ENCODE data around the gene TOR1AIP2. TPM values are rescaled to one million over a fixed set of nuclear protein-coding genes. Genes with fewer than 3 reads are reported as not detected.
"Not testable (repeated sequence)": the region's sequence is repeated elsewhere in the genome, so short reads cannot be mapped to it uniquely, and the experiment has no call there.

TOR1AIP2 gene
- total RNA-seq, 2 donors from 2014 or later, result 70.9 to 78.3 TPM

- Histone ChIP-seq H3K27me3 (ENCODE audit: control insufficient read depth, insufficient read depth, low read length, poor library complexity, severe bottlenecking) (peaks cover 4% of the 10 kb centered on the region), H3K4me1 (ENCODE audit: control insufficient read depth, insufficient read depth, low read length) (no peaks in the 10 kb centered on the region), H3K27ac (ENCODE audit: low read depth, low read length) (no peak overlapping the region), H3K36me3 (ENCODE audit: control insufficient read depth, insufficient read depth, low read length) (no peaks in the 10 kb centered on the region), H3K9ac (ENCODE audit: extremely low read depth, low read length, poor library complexity, severe bottlenecking) (no peak overlapping the region), H3K4me3 (ENCODE audit: low read length) (no peak overlapping the region), H3K9me3 (ENCODE audit: control insufficient read depth, low read length) (no peaks in the 10 kb centered on the region)
- Mint-ChIP-seq H3K36me3 (ENCODE audit: low read depth) (no peaks in the 10 kb centered on the region), H3K9me3 (no peaks in the 10 kb centered on the region), H3K4me3 (no peak overlapping the region), H3K27ac (no peak overlapping the region), H3K4me1 (peaks cover 3% of the 10 kb centered on the region), H3K27me3 (ENCODE audit: insufficient read depth) (peaks cover 9% of the 10 kb centered on the region)
- DNase-seq, result no peak
- TF ChIP-seq, protein P1, sequence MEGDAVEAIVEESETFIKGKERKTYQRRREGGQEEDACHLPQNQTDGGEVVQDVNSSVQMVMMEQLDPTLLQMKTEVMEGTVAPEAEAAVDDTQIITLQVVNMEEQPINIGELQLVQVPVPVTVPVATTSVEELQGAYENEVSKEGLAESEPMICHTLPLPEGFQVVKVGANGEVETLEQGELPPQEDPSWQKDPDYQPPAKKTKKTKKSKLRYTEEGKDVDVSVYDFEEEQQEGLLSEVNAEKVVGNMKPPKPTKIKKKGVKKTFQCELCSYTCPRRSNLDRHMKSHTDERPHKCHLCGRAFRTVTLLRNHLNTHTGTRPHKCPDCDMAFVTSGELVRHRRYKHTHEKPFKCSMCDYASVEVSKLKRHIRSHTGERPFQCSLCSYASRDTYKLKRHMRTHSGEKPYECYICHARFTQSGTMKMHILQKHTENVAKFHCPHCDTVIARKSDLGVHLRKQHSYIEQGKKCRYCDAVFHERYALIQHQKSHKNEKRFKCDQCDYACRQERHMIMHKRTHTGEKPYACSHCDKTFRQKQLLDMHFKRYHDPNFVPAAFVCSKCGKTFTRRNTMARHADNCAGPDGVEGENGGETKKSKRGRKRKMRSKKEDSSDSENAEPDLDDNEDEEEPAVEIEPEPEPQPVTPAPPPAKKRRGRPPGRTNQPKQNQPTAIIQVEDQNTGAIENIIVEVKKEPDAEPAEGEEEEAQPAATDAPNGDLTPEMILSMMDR (conservative IDR thresholded peaks at IDR 0.05), result no peak
- WGBS, 2 experiments (ENCODE audit: insufficient coverage in 1 of 2, insufficient read length in 1 of 2), result 79 to 95% methylated on average over 3 of the region's 4 CpGs
Observed at GRCh38 chr1:179806333-179806732, 71.3 kb downstream of the TOR1AIP2 start.

DNA sequence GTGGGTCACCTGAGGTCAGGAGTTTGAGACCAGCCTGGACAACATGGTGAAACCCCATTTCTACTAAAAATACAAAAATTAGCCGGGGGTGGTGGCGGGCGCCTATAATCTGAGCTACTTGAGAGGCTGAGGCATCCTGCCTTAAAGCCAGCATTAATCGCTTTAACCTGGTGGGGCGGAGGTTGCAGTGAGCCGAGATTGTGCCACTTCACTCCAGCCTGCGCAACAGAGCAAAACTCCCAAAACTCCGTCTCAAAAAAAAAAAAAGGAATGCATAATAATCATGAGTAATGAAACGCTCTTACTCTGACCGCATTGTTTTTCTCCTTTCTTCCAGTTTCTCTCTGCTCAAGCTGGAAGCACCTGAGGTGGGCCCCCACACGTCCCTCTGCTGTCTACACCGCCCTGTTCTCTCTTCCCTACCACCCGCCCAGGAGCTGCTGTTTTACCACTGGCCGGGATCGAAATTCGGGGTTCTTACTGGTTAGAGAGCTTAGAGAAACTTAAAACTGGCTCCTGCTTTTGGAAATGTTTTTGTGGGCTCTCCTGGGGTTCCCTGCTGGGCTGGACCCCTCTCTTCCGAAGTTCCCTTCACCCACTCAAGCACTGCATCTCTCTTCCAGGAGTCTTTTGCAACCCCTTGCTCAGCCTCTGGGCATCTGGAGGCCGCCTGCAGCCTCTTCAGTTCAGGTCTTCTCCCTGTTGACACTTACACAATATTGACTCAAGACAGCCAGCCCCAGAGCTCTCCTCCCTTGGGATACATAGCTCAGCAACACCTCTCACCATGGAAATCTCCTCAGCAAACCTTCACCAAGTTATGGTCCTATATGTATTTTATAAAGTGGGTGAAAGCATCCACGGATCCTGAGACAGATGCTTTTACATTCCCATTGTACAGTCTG, 72.1 kb downstream of the TOR1AIP2 start:
- no peaks in the 10 kb centered on the region for H3K9me3 ChIP-seq (ENCODE audit: control insufficient read depth, low read length)
- TF ChIP-seq, protein P1 (conservative IDR thresholded peaks at IDR 0.05), result no peak
- H3K9me3 Mint-ChIP-seq, result no peaks in the 10 kb centered on the region
- H3K36me3 ChIP-seq (ENCODE audit: control insufficient read depth, insufficient read depth, low read length), result no peaks in the 10 kb centered on the region
- no peaks in the 10 kb centered on the region for H3K4me1 ChIP-seq (ENCODE audit: control insufficient read depth, insufficient read depth, low read length)
- no peak overlapping the region for H3K9ac ChIP-seq (ENCODE audit: extremely low read depth, low read length, poor library complexity, severe bottlenecking)
- no peak overlapping the region for H3K27ac Mint-ChIP-seq
- H3K27me3 Mint-ChIP-seq (ENCODE audit: insufficient read depth), result peaks cover 5% of the 10 kb centered on the region
- no peak overlapping the region for H3K27ac ChIP-seq (ENCODE audit: low read depth, low read length)
- H3K36me3 Mint-ChIP-seq (ENCODE audit: low read depth), result no peaks in the 10 kb centered on the region
- 92% methylated on average over 13 to 19 of the region's 19 CpGs for WGBS, 2 experiments (ENCODE audit: insufficient coverage in 1 of 2, insufficient read length in 1 of 2)
- H3K27me3 ChIP-seq (ENCODE audit: control insufficient read depth, insufficient read depth, low read length, poor library complexity, severe bottlenecking), result no peaks in the 10 kb centered on the region
- H3K4me1 Mint-ChIP-seq, result peaks cover 5% of the 10 kb centered on the region
- H3K4me3 ChIP-seq (ENCODE audit: low read length), result no peak overlapping the region
- no peak for DNase-seq
- H3K4me3 Mint-ChIP-seq, result no peak overlapping the region

DNA sequence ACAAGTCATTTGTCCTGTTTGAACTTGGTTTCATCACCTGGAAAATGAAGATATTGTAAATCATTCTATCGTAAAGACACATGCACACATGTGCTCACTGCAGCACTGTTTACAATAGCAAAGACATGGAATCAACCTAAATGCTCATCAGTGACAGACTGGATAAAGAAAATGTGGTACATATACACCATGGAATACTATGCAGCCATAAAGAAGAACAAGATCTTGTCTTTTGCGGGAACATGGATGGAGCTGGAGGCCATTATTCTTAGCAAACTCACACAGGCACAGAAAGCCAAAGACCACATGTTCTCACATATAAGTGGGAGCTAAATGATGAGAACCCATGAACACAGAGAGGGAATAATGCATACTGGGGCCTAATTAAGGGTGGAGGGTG, 73.2 kb downstream of the TOR1AIP2 start:
- H3K36me3 ChIP-seq (ENCODE audit: control insufficient read depth, insufficient read depth, low read length); H3K4me1 Mint-ChIP-seq; H3K9me3 ChIP-seq (ENCODE audit: control insufficient read depth, low read length); H3K27ac ChIP-seq (ENCODE audit: low read depth, low read length); H3K27me3 Mint-ChIP-seq (ENCODE audit: insufficient read depth); H3K27me3 ChIP-seq (ENCODE audit: control insufficient read depth, insufficient read depth, low read length, poor library complexity, severe bottlenecking); H3K9me3 Mint-ChIP-seq; H3K4me3 Mint-ChIP-seq; H3K9ac ChIP-seq (ENCODE audit: extremely low read depth, low read length, poor library complexity, severe bottlenecking); H3K4me1 ChIP-seq (ENCODE audit: control insufficient read depth, insufficient read depth, low read length); H3K36me3 Mint-ChIP-seq (ENCODE audit: low read depth); H3K4me3 ChIP-seq (ENCODE audit: low read length); DNase-seq; H3K27ac Mint-ChIP-seq: not testable (repeated sequence)
- 98 to 100% methylated on average over 1 to 2 of the region's 2 CpGs for WGBS, 2 experiments (ENCODE audit: insufficient coverage in 1 of 2, insufficient read length in 1 of 2)
